ENCODE data around the gene SGSM2.

DNA sequence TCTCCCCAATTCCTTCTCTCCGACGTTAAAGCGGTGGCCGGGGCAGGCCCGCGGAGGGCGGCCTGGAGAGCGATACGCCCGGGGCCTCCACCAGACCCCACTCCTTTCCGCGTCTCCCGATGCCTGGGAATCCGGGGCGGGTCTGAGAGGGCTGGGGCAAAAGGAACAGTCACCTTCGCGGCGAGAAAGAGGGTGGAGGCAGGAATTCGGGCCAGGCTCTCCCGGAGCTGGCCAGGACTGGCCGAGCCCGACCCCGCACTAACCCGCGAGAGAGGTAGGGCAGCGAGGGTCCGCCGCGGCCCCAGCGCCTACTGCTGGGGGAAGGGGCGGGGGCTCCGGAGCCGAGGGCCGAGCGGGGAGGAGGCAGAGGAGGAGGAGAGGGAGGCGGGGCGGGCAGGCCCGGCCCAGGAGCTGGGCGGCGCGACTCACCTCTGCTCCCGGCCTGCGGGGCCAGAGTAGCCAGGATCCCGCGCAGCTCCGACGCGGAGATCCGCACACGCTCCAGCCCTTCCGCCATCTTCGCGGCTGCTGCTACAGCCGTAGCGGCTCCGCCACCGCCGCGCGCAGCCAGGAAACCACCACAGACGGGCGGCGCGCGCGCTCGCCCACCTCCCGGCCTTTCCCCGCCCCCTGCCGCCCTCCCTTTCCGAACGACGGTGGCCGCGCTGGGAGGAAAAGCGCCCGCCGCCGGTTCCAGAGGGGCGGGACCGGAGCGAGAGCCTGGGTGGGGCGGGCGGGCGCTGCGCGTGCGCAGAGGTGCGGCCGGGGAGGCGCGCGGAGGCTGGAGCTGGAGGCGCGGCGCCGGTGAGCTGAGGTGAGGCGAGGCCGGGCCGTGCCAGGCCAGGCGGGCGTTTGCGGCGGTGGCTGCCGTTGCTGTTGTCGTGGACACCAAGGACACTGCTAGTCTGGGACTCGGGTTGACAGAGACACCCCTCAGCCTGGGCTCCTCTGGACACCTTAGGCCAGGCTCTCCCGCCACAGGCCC, 33.8 kb upstream of the SGSM2 start, which contains the start of the genes SMG6 and SRR:
- TF ChIP-seq, protein P1, sequence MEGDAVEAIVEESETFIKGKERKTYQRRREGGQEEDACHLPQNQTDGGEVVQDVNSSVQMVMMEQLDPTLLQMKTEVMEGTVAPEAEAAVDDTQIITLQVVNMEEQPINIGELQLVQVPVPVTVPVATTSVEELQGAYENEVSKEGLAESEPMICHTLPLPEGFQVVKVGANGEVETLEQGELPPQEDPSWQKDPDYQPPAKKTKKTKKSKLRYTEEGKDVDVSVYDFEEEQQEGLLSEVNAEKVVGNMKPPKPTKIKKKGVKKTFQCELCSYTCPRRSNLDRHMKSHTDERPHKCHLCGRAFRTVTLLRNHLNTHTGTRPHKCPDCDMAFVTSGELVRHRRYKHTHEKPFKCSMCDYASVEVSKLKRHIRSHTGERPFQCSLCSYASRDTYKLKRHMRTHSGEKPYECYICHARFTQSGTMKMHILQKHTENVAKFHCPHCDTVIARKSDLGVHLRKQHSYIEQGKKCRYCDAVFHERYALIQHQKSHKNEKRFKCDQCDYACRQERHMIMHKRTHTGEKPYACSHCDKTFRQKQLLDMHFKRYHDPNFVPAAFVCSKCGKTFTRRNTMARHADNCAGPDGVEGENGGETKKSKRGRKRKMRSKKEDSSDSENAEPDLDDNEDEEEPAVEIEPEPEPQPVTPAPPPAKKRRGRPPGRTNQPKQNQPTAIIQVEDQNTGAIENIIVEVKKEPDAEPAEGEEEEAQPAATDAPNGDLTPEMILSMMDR (IDR thresholded peaks at IDR 0.05) = peak in 1 of 4 experiments; percentile 20
- TF ChIP-seq POLR2A (IDR thresholded peaks at IDR 0.05) = peak; percentile 34 to 57
- TF ChIP-seq POLR2AphosphoS5 (IDR thresholded peaks at IDR 0.05) = peak; percentile 65
- TF ChIP-seq EP300 (IDR thresholded peaks at IDR 0.05) = no peak

Measured in gastroesophageal sphincter (tissue), 3 donors.